GM19397 (cell line): ENCODE measurements around the gene CEP44.
"Not testable (repeated sequence)": the region's sequence is repeated elsewhere in the genome, so short reads cannot be mapped to it uniquely, and the experiment has no call there.

Experiments
- ATAC-seq: cut with Tn5 transposase; IDR thresholded peaks from one replicate; pipeline ENCODE4 v1.9.1; 2021; ENCODE audit warnings: mild to moderate bottlenecking, moderate library complexity; ENCODE audit not compliant: unreplicated experiment

Gene CEP44, protein sequence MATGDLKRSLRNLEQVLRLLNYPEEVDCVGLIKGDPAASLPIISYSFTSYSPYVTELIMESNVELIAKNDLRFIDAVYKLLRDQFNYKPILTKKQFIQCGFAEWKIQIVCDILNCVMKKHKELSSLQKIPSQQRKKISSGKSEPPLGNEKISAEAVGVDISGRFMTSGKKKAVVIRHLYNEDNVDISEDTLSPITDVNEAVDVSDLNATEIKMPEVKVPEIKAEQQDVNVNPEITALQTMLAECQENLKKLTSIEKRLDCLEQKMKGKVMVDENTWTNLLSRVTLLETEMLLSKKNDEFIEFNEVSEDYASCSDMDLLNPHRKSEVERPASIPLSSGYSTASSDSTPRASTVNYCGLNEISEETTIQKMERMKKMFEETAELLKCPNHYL

GRCh38 chr4:174283507-174284471, at the start of gene CEP44, which contains the start of gene FBXO8:
CEP44 (plus strand) TSS chr4:174283911; CDS start chr4:174299122, 15,211 bp downstream.
FBXO8 (minus strand) TSS chr4:174283667; CDS start chr4:174263092, 20,575 bp downstream.
- peak; percentile 66 for ATAC-seq

- no peak for ATAC-seq
Observed at GRCh38 chr4:174236359-174236758, 47.4 kb upstream of the CEP44 start.

DNA sequence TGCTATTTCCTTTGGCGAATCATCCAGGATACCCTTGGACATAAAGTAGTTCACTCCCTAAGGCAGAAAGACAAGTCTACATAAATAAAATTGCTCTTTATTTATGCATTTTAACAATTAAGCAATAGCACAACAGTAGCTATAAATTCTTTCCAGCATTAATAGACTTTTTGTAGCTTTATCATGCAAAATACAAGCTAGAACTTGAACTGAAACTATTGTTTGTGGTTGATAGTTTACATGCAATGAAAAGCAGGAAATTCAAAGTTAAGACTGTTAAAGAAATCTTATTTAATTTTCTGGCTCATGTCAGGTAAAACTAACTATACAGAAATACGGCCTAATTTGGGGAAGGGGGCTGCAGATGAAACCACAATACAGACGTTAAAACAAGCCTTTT, 42.5 kb upstream of the CEP44 start:
- ATAC-seq: no peak

- ATAC-seq: no peak
Observed at GRCh38 chr4:174244441-174244840, 39.3 kb upstream of the CEP44 start.

GRCh38 chr4:174245714-174246113, 38.0 kb upstream of the CEP44 start:
- no peak for ATAC-seq

- ATAC-seq: no peak
Observed at GRCh38 chr4:174248407-174248806, 35.3 kb upstream of the CEP44 start.

GRCh38 chr4:174252412-174252811, 31.3 kb upstream of the CEP44 start:
- no peak for ATAC-seq

GRCh38 chr4:174254613-174255012, 29.1 kb upstream of the CEP44 start:
- no peak for ATAC-seq

DNA sequence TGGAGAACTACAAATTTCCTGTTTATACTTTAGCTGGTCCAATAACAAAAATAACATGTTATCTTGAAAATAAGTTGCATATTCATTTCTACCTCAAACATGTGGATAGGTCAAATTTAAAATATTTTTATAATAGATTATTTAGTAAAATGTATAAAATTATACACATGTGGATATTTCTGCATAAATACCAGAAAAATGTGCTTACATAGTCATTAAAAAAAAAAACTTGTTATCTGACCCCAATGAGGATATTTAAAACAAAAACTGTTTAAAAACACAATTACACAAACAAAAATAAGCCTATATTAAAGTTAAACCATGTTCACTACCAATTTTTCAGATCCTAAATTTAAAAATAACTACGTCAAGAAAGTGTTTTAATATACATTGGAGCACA, 28.3 kb upstream of the CEP44 start:
- no peak for ATAC-seq

DNA sequence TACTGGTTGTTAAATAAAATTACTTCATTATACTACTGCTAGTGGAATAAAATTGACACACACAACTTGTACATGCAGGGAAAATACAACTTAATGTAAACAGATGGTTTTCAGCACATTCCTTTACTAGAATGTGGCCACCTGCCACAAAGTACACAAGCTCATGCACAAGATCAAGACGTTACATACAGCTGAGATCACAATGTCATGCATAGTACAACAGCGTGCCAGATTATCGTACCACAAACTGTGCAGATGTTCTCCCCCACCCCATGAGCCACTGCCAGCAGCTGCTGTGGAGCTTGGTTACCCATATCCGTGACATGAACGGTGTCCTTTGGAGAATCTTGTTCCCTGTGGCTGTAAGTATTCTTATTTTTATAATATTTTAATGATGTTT, 27.9 kb upstream of the CEP44 start:
- no peak for ATAC-seq

GRCh38 chr4:174256277-174256713, 27.4 kb upstream of the CEP44 start:
- no peak for ATAC-seq

- no peak for ATAC-seq
Observed at GRCh38 chr4:174259580-174259979, 24.1 kb upstream of the CEP44 start.

GRCh38 chr4:174260099-174260498, 23.6 kb upstream of the CEP44 start:
- ATAC-seq: peak; percentile 66

DNA sequence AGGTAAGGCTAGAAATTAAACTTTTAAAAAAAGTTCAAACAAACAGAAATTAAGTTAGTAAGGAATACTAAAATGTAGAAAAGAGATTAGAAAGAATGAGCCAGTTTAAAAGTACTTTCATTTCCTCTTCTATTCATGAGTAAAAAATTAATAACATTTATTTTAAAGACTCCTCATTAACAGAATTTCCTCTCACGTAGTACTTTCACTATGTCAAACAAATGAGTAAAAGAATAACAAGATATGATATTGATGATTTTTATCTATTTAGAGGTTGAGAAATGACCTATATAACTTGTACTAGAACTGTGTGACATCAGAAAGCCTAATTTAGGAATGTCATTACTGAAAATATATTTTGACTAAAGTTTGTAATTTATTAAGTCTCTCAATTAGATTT, 22.3 kb upstream of the CEP44 start:
- not testable (repeated sequence) for ATAC-seq

- ATAC-seq: no peak
Observed at GRCh38 chr4:174262624-174263444, 20.9 kb upstream of the CEP44 start.

- ATAC-seq: no peak
Observed at GRCh38 chr4:174263445-174263736, 20.3 kb upstream of the CEP44 start.

GRCh38 chr4:174265916-174266315, 17.8 kb upstream of the CEP44 start:
- ATAC-seq: no peak

DNA sequence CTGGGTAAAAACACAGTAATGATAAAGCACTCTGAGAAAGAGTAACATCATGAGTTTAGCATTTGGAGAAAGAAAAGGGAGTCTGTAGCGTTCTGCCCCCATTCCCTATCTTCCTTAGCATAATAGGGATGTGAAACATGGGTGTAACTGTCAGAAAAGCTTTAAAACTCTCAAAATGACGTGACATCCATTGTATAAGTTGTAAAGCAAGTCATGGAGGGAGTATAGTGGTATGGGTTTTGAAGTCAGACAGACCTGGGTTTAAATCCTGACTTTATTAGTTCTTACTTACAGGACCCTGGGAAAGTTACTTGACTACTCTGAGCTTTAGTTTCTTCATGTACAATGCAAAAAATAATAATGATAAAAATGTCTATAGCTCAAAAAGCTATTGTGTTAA, 17.3 kb upstream of the CEP44 start:
- no peak for ATAC-seq

GRCh38 chr4:174273930-174274329, 9.8 kb upstream of the CEP44 start:
- no peak for ATAC-seq

GRCh38 chr4:174274436-174274835, 9.3 kb upstream of the CEP44 start:
- ATAC-seq: no peak

- no peak for ATAC-seq
Observed at GRCh38 chr4:174275101-174275500, 8.6 kb upstream of the CEP44 start.
